GM18511 (cell line): ENCODE measurements around the gene ADARB2.
"Not testable (repeated sequence)": the region's sequence is repeated elsewhere in the genome, so short reads cannot be mapped to it uniquely, and the experiment has no call there.

ENCODE experiments used
- ATAC-seq: cut with Tn5 transposase; IDR thresholded peaks from one replicate; pipeline ENCODE4 v1.9.1; 2021; ENCODE audit warnings: mild to moderate bottlenecking, moderate library complexity; ENCODE audit not compliant: unreplicated experiment

ADARB2 gene

DNA sequence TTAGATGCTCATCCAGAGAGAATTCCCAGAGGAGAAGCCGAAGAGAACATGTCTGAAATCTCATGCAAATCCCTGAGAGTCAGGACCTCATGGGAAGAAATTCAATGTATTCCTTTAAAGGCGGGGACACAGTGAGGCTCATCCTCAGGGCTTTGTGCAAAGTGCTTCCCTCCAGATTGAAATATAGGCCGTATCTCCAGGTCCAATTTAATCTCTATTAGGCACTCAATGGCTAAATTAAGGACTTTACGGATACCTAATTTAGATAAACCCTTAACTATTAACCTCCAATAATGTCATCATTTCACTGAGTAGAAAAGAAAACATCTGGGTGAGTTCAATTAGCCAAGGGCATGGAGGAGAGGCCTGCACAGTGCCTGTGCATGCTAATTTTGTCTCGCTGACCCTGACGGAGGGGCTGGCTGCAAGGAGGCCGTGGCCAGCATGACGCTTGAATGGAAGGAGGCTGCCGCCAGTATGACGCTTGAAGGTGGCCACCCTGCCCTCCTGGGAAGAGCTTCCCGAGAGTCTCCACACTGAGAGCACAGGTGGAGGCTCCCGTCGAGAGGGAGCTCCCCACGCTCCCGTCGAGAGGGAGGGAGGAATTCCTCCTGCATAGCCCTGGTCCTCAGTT is 287.6 kb downstream of the ADARB2 start:
- no peak for ATAC-seq

DNA sequence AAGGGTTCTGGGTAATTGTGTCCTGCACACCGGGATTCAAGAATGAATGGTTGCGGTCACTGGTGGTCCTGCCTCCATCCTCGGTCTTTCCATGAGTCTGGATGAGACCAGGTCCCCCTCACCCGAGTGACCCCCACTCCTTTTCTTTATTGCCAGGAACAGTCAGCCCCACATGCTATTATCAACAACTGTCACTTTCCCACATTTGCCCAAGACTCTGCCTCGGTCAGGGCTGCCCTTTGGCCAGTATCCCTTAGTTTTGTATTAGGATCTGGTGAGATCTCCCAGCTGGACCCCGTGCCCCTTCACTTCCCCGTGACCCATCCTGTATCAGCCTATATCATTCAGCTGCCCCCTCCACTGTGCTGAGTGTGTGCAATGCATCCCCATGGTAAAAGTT is 288.3 kb downstream of the ADARB2 start:
- ATAC-seq: no peak

DNA sequence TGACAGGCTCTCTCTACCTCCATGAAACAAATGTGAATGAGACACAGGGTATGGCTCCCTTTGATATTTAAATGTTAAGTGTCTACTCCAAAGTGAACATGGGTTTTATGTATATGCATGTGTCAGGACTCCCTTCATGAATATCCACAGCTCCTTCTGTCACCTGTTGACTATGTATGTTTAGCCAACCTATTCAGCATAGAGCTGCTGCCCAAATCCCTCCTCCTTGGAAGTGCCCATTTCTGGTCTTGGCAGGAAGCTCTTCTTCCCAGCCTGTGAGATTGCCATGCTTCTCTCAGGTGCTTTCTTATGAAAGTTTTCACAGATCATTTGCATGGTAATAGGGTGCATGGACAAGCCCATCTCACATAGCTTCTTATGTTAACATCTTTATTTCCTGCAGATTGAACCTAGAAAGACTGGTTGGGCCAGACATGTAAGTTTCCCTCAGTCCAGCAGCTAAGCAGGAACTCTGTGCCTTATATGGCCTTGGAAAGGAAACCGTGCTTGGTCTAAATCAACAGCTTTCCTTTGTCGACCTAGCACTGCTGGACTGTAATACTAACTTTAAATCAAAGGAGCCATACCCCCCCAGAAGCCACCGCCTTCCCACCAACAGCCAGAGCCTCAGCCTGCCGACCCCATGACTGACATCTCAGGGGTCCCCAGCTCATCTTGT is 288.9 kb downstream of the ADARB2 start:
- ATAC-seq: no peak

DNA sequence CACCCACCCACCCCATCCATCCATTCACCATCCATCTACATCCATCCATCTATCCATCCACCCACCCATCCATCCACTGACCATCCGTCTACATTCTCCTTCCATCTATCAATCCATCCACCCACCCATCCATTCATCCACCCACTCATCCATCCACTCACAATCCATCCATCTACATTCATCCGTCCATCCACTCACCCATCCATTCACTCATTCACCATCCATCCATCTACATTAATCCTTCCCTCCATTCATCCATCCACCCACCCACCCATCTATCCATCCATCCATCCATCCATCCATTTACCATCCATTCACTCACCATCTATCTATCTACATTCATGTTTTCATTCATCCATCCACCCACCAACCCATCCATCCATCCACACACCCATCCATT is 292.5 kb downstream of the ADARB2 start:
- ATAC-seq: no peak

DNA sequence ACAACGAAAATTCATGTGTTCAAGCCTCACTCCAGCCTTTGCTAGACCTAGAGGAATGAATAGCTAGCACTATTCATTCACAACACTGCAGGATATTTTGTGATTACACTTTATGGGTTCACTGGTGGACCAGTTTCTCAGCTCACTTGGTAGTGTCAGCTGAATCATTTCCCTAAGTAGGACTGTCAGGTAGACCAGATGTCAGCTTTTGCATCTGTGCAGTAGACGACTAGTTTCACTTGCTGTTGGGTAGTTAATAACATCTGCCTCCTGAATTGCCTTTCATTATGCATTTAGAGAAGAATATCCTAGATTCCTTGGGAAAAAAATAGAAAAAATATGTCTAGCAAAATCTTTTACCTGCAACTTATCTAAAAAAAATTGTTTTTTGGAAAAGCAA is 296.4 kb downstream of the ADARB2 start:
- ATAC-seq: no peak

DNA sequence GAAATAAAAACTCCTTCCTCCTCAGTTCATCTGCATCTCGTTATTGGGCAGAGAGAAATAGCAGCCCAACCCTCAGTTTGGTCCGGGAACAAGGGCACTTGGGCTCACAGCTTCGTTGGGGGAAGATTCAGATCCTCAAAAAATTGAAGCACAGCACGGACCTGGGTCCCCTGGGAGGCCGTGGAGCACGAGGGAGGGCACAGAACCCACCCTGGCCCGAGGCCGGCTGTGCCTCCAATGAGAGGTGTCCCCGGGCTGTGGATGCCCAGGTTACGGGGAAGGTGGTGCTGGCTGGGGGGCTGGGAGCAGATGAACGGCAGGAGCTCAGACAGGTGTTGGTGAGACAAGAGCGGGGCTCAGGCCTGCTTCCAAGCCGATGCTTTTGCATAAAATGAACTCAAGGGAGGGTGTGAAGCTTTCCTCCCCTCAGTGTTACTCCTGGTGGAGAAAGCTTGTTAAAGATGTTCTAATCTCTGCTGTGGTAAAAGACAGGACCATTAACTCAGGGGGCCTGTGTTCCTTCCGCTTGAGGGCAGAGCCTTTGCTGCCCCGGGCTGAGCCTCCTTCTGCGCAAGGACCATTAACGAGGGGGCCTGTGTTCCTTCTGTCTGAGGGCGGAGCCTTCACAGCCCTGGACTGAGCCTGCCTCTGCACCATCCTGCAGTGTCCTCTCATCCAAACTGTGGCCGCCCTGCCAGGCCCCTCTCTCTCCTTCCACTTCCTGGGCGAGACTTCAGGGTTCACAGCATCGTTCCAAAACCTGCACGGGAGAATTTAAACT is 302.2 kb downstream of the ADARB2 start:
- ATAC-seq: no peak

DNA sequence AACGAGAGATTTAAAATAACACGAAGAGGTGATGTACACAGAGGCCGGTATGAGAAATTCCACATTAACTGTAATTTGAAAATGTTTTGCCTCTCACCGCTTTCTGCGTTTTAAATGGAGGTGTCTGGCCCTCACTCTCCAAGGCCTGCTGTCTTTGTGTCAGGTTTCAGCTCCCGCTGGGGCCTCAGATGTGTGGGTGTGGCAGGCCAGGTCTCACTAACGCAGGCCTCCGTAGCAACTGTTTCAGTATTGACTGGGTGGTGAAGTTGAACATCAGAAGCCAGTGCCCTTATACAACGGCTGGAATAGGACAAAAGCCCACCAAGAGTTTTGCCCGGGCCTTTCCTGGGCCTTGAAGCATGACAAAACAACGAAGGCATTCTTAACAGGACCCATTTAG is 303.1 kb downstream of the ADARB2 start:
- no peak for ATAC-seq

DNA sequence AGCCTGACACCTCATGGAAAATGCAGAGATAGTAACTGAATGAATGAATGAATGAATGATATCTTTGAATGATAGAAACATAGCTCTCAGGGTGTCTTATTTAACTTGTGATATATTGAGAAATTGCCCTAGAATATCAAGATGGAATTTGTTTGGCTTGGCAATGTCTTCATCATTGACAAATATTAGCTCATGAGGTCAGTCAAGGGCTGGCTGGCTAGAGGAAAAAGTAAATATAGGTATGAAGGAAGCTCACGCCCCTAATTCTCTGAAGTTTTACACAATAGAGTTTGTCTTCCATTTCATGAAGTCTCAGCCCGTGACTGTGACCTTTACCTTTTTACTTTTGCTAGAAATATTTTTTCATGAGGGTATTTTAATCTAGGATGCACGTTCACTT is 305.2 kb downstream of the ADARB2 start:
- no peak for ATAC-seq

DNA sequence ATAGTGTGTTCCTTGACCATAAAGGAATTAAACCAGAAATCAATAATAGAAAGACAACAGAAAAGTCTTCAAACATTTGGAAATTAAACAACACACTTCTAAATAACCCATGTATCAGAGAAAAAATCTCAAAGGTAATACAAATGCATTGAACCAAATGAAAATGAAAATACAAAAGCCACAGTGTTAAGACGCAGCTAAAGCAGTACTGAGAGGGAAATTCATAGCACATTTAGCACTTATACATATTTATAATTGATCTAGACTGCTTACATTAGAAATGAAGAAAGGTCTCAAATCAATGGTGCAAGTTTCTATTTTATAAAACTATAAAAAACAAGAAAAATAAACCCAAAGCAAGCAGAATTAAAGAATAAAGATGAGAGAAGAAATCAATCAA is 306.1 kb downstream of the ADARB2 start:
- ATAC-seq: no peak

DNA sequence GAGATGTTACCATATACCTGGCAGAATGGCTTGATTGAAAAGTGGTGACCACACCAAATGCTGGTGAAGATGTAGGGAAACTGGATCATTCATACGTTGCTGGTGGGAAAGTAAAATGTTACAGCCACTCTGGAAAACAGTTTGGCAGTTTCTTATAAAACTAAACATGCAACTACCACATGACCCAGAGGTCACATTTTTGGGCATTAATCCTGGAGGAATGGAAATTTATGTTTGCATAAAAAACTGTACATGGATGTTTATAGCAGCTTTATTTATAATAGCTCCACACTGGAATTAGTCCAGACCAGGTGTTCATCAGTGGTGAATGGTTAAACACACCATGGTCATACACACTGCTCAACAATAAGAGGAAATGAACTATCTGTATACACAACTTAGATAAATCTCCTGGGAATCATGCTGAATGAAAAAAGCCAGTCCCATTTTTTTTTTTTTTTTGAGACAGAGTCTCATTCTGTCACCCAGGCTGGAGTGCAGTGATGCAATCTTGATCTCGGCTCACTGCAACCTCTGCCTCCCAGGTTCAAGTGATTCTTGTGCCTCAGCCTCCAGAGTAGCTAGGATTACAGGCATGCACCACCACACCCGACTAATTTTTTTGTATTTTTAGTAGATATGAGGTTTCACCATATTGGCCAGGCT is 309.7 kb downstream of the ADARB2 start:
- not testable (repeated sequence) for ATAC-seq

DNA sequence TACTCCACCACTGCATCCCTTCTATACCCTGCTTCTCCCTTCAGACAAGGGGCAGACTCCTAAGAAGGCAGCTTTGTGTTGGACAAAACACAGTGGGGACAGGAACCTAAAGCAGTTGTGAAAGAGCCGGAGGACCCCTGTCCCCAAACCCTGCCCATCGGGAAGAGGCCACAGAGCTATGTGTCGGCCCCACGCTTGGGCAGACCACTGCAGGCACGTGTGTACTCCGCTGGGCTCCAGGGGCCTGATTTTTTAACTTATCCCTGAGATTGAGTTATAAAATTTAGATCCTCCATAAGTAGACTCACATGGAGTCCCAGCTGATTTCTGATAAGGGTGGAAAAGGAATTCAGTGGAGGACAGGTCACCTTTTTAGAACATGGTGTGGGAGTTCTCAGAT is 310.5 kb downstream of the ADARB2 start:
- ATAC-seq: no peak

DNA sequence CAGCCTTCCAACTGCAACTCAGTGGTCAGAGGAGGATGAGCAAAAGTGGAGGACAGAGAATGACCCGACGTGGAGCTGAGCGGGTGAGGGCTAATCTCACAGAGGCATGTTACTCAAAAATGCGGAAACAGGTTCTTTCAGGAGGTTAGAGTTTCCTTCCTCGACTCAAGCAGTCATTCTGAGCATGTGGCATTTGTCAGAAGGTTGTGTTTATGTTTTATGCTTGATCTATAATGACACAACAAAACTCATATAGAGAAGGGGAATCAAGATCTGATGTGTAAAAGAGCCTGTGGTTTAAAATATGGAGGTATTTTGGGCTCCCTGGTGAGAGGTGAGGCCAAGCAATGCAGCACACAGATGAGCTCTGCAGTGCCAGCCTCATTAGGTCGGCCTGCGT is 311.4 kb downstream of the ADARB2 start:
- ATAC-seq: peak; percentile 74

DNA sequence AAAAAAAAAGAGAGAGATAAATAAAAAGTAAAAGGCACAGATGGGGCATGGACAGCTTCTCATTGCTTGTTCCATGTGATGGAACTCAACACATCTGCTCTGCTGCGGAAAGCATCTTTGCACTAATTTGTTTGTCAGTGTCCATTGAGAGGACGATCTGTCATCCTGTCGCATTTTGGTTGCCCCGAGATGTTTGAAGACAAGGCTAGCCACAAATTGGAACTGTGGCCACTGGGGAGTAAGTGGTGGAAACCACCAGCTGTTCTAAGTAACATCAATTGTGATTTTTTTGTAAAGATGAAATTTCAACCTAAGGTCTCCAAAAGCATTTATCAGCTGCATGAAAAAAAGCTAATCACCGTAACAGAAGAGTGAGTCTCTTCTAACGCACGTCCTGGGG is 312.7 kb downstream of the ADARB2 start:
- ATAC-seq: no peak

DNA sequence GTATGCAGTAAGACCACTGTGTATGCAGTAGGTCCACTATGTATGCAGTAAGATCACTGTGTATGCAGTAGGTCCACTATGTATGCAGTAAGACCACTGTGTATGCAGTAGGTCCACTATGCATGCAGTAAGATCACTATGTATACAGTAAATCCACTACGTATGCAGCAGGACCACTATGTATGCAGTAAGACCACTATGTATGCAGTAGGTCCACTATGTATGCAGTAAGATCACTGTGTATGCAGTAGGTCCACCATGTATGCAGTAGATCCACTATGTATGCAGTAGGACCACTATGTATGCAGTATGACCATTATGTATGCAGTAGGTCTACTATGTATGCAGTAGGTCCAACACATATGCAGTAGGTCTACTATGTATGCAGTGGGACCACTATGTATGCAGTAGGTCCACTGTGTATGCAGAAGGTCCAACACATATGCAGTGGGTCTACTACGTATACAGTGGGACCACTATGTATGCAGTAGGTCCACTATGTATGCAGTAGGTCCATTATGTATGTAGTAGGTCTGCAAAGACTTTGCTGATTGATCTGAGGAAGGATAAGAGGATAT is 313.6 kb downstream of the ADARB2 start:
- no peak for ATAC-seq

DNA sequence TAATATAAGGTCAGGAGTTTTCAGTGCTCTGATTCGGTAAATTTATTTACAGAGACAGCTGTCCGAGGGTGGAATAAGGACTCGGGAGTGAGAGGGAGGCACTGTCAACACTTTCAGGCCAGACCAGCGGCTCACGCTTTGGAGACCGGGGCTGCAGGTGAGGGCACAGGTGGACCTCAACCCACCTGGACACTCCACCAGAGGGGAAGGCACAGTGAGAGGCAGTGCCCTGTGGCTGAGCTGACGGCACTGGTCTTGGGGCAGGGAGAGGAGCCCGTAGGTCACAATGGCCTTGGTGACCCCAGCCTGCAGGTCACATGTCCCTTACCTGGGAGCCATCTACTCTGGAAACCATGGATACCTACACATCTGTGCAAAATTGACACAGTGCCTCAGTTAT is 315.1 kb downstream of the ADARB2 start:
- no peak for ATAC-seq

DNA sequence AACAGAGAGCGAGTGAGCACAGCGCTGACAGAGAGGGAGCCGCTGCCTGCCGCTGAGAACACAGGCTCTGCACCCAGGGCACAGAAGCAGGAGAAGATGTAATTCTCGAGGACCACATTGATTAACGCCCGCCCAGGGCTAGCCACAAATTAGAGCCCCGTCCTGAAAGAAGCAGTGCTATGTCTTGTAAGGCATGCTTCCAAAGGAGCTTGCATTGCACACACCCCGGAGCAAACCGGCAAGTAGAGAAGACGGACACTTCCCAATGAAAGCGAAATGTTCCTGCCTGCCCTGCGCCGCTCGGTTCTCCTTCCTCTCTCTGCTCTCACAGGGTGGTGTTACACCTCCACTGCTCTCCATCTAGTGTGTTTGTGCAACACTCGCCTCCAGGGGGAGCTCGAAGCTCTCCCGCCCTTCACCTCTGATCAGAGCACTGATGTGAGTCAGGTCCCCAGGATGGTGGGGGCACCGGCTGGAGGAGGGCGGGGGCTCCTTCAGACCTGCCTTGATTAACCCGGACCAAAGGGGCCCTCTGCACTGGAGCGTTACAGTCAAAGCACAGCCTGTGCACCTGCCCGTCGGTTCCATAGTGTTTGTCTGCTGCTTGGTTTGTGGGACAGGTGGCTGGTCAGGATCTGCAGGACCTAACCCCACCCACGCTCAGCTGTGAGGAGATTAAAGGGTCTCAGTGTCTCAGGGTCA is 316.5 kb downstream of the ADARB2 start:
- ATAC-seq: peak; percentile 94

DNA sequence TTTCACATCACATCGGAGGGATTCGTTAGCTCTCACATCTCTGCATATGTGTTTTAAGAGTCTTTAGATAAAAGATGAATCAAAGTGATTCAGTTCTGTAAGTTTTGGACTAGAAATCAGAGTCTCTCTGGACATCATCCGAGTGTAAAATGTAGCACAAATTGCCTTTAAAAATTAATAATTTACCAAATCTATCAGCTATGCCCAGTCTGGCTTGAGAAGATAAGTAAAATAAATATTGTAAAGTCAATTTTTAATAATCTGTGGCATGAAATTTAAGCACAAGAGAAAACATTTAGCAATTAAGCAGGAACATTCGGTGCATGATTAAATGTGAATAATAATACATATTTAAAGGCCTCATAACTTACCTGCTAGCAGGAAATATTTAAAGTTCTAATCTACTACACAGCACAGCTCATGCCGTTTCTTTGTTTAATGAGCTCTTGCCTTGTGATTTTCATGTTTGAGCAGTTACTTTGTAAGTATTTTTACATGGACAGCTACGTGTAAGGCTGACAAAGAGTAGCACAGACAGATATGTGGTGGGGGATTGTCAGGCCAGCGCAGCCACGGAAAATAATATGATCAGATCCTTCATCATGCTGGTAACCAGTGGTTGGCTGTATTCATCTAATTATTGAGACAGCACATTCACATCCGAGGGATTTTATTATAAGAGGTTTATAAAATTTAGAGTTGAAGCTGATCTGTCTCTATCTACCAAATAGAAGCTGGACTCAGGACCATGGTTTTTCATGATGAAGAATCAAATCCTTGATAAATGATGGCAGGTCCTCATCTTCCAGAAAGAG is 317.3 kb downstream of the ADARB2 start:
- ATAC-seq: no peak

DNA sequence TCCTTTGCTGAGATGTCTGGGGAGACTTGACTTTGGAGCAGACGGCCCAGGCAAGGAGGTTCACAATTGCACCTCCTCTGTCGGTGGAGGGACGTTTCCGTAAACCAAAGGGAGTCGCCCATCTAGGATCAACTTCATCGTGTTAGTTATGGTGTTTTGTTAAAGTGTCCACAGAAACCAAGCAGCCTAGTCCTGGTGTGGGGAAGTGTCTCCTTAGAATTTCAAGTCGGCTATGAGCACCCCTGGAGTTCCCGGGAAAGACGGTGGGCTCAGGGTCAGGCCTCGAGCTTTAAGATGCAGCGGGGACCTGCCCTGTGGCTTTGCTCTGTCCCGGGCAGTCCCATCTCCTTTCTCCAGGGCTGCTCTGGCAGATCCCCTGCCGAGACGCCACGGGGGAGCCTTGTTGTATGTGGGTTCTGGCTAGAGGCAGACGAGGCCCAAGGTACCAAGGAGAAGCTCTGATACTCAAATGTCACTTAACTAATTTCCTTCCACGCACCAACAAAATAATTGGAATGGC is 319.2 kb downstream of the ADARB2 start:
- no peak for ATAC-seq

DNA sequence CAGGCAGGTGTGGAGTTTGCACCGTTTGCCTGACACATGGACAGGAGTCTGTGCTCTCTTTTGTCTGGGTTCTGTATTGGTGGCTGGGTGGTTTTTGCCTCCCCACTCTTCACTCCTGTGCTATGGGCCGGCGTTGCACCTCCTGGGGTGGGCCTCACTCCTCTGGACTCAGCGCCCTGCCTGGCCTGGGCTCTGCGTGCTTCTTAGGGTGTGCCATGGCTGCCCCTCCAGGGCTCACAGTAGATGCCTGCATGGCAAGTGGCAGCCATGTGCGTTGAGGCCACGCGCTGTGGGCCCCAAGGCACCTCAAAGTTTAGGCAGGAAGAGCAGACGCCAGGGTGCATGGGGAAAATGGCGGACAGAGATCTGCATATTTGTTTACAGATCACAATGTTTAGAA is 319.8 kb downstream of the ADARB2 start:
- no peak for ATAC-seq
